Cardiac muscle cell (in vitro differentiated cells and primary cell): ENCODE data around the gene CUL3. TPM values are rescaled to one million over a fixed set of nuclear protein-coding genes. Genes with fewer than 3 reads are reported as not detected.

Experiments
- DNase-seq, 2 donors: peaks; one replicate each; pipeline versions ENCODE4 v3.0.0 to v3.0.0-alpha.2; 2010 to 2017; ENCODE audit warnings: low read depth in 1 of 2, low spot score in 1 of 2
- H3K27ac ChIP-seq: fragments of 200-600 bp; sonication (generic); 2 replicates; pipeline ENCODE4 v1.5.1; 2016
- H3K27me3 ChIP-seq: fragments of 200-600 bp; sonication (generic); 2 replicates; pipeline ENCODE4 v1.6.0; 2016; ENCODE audit warnings: control low read depth
- H3K36me3 ChIP-seq: fragments of 200-600 bp; sonication (generic); 2 replicates; pipeline ENCODE4 v1.5.1; 2016; ENCODE audit warnings: control low read depth
- H3K4me1 ChIP-seq: fragments of 200-600 bp; sonication (generic); 2 replicates; pipeline ENCODE4 v1.8.1; 2017; ENCODE audit warnings: low read depth, mild to moderate bottlenecking, mixed run types
- H3K4me3 ChIP-seq: fragments of 200-600 bp; sonication (generic); 2 replicates; pipeline ENCODE4 v1.5.1; 2016; ENCODE audit warnings: mild to moderate bottlenecking
- H3K9me3 ChIP-seq: fragments of 200-600 bp; sonication (generic); 2 replicates; pipeline ENCODE4 v1.5.1; 2017; ENCODE audit warnings: low read depth, mild to moderate bottlenecking, control low read depth
- polyA plus RNA-seq: library from polyadenylated mRNA; unstranded; fragments of >200 nt; fragmentation: Nextera tagmentation; extraction: Ambion mirVana; gene quantifications from 2 replicates; pipeline ENCODE4 v1.2.1, GENCODE V29; 2016
- total RNA-seq: library from RNA; depleted of rRNA; stranded (reverse); fragments of >200 nt; gene quantifications from 2 replicates; pipeline ENCODE4 v1.2.3, GENCODE V29; 2016
- TF ChIP-seq, protein P1 (sequence below): IDR thresholded peaks from 2 replicates; pipeline ENCODE4 v1.5.1; 2012; ENCODE audit warnings: low read depth, mild to moderate bottlenecking, low read length

The CUL3 gene
- total and polyA plus RNA-seq, 2 experiments from 2014 or later: 47.6 to 78.8 TPM

DNA sequence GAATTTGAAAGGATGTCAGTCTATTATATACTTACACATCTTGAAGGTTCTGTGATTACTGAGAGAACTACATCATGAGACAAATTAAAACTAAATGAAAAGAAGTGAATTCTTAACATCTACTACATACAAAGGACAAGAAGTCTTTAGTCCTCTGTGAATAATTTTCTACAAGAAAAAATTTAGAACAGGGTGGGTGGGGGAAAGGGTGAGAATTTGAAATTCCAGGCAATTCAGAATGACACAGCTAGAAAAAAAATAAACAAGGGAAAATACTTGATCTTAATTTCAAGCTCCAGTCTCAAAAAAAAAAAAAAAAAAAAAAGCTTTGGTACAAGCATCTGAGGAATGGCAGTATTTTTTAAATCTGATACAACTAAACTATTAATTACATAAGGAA, 15.5 kb downstream of the CUL3 start:
- TF ChIP-seq, protein P1, sequence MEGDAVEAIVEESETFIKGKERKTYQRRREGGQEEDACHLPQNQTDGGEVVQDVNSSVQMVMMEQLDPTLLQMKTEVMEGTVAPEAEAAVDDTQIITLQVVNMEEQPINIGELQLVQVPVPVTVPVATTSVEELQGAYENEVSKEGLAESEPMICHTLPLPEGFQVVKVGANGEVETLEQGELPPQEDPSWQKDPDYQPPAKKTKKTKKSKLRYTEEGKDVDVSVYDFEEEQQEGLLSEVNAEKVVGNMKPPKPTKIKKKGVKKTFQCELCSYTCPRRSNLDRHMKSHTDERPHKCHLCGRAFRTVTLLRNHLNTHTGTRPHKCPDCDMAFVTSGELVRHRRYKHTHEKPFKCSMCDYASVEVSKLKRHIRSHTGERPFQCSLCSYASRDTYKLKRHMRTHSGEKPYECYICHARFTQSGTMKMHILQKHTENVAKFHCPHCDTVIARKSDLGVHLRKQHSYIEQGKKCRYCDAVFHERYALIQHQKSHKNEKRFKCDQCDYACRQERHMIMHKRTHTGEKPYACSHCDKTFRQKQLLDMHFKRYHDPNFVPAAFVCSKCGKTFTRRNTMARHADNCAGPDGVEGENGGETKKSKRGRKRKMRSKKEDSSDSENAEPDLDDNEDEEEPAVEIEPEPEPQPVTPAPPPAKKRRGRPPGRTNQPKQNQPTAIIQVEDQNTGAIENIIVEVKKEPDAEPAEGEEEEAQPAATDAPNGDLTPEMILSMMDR: no peak
- Histone ChIP-seq H3K27ac (no peak overlapping the region), H3K36me3 (no peaks in the 10 kb centered on the region), H3K27me3 (no peaks in the 10 kb centered on the region), H3K4me1 (peaks cover 8% of the 10 kb centered on the region), H3K9me3 (no peaks in the 10 kb centered on the region), H3K4me3 (no peak overlapping the region)
- DNase-seq: no peak

DNA sequence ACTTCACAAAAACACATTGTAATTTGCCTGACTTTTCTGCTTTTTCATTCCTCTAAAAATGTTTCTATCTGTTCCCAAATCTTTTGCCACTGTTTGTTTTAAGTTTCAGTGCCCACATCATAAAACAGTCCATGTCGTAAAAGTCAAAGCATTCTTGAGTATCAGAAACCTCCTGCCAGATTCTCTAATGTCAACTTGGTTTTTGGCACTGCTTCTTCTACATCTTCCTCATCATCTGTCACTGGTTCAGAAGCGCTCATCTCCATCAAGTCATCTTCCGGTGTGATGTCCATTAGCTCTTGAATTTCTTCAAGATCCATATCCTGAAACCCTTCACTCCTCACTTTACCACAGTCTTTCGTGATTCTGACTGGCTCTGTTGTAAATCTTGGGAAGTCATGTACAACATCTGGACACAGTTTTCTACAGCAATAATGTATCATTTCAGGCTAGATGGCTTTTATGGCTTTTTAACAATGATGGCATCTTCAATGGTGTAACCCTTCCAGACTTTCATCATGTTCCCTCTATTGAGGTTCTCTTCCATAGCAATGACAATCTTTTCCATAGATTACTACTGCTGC, 19.6 kb downstream of the CUL3 start:
- Histone ChIP-seq H3K36me3 (no peaks in the 10 kb centered on the region), H3K27ac (no peak overlapping the region), H3K27me3 (no peaks in the 10 kb centered on the region), H3K9me3 (no peaks in the 10 kb centered on the region), H3K4me3 (no peak overlapping the region), H3K4me1 (peaks cover 3% of the 10 kb centered on the region)
- TF ChIP-seq, protein P1: no peak
- no peak for DNase-seq

DNA sequence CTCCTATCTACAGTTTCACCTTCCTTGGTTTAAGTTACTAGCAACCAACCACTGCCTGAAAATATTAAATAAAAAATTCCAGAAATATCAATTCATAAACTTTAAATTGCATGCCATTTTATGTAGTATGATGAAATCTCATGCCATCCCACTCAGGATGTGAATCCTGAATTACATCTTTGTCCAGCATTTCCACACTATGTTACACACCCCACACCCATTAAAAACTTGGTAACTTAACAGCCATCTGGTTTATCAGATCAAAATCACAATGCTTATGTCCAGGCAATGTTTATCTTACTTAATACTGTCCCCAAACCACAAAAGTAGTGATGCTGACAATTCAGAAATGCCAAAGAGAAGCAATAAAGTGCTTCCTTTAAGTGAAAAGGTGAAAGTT, 21.6 kb downstream of the CUL3 start:
- Histone ChIP-seq H3K27me3 (no peaks in the 10 kb centered on the region), H3K9me3 (no peaks in the 10 kb centered on the region), H3K4me1 (peaks cover 3% of the 10 kb centered on the region), H3K4me3 (no peak overlapping the region), H3K27ac (no peak overlapping the region), H3K36me3 (no peaks in the 10 kb centered on the region)
- TF ChIP-seq, protein P1: no peak
- peak in 1 of 2 donors; percentile 14 for DNase-seq

DNA sequence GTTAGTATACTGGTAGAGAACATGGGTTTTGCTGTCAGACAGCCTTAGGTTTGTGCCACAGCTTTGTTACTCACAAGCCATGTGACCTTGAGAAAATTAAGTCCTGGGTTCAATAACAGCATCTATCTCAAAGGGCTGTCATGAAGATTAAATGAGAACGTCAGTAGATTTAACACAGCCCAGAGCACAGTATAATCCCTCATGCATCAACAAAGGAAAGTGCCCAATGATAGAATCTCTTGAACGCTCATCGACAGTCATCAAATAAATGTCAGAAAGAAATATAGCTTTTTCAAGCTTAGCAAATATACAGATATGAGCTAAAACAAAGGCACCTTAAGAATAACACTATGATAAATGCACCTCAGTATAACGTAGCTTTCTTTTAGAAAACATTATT, 22.3 kb downstream of the CUL3 start:
- Histone ChIP-seq H3K4me3 (no peak overlapping the region), H3K4me1 (peaks cover 3% of the 10 kb centered on the region), H3K27ac (no peak overlapping the region), H3K27me3 (no peaks in the 10 kb centered on the region), H3K9me3 (no peaks in the 10 kb centered on the region), H3K36me3 (no peaks in the 10 kb centered on the region)
- TF ChIP-seq, protein P1: no peak
- no peak for DNase-seq

DNA sequence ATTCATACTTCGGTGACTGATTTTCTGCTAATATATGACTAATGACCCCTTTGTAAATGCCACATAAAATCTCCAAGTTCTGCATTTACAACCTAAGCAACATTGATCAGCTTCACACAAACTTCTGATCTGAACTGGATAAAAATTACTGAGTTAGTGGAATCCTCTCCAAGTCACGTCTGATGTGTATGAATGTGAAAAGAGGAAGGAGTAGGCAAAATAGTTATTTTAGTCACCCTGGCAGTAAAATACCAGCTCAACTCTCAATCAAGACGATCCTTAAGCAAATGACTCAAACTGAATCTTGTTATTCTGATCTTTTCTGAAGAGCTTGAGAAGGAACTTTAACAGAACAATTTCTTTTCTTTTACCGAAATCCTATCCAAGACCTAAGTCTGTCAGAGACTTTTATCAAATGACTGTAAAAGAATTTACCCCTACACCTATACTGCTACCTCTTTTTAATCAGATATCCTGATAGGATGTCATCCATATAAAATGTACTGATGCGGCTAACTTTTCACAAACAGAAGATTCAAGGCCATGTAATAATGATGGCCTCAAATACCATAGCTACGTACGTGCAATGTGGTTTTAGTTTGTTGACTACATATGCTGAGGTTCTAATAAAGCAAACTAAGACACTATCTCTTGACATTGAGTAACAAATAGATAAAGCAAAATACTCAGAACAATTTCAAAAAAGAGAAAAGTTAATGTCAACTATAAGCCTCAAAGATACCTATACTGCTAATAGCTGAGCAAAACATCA, 23.7 kb downstream of the CUL3 start:
- TF ChIP-seq, protein P1: no peak
- Histone ChIP-seq H3K4me1 (peaks cover 3% of the 10 kb centered on the region), H3K9me3 (no peaks in the 10 kb centered on the region), H3K27ac (no peak overlapping the region), H3K27me3 (no peaks in the 10 kb centered on the region), H3K4me3 (no peak overlapping the region), H3K36me3 (peaks cover 10% of the 10 kb centered on the region)
- peak in 1 of 2 donors; percentile 13 for DNase-seq
